Neuronal stem cell (in vitro differentiated cells): Measurements from ENCODE around the gene PODXL2.

Source experiments
- DNase-seq: peaks from one replicate; pipeline ENCODE4 v3.0.0-alpha.2; 2013; ENCODE audit warnings: low spot score
- H2AFZ ChIP-seq: one replicate; pipeline ENCODE4 v1.6.1; 2013; ENCODE audit warnings: mild to moderate bottlenecking, low read length, inconsistent platforms
- H2AK5ac ChIP-seq: 2 replicates; pipeline ENCODE4 v1.6.1; 2013; ENCODE audit warnings: low read depth, mild to moderate bottlenecking, inconsistent platforms, low read length, moderate library complexity, mixed read lengths
- H2BK120ac ChIP-seq: 2 replicates; pipeline ENCODE4 v1.6.1; 2013; ENCODE audit warnings: low read depth, mild to moderate bottlenecking, inconsistent platforms, low read length, moderate library complexity, mixed read lengths
- H2BK12ac ChIP-seq: one replicate; pipeline ENCODE4 v1.6.1; 2013; ENCODE audit warnings: low read length, inconsistent platforms
- H2BK15ac ChIP-seq: 2 replicates; pipeline ENCODE4 v1.6.1; 2013; ENCODE audit warnings: mild to moderate bottlenecking, low read length, inconsistent platforms, mixed read lengths
- H2BK5ac ChIP-seq: one replicate; pipeline ENCODE4 v1.6.1; 2013; ENCODE audit warnings: inconsistent platforms, mild to moderate bottlenecking, low read length, moderate library complexity
- H3K14ac ChIP-seq: one replicate; pipeline ENCODE4 v1.6.1; 2013; ENCODE audit warnings: low read length, inconsistent platforms
- H3K18ac ChIP-seq: 2 replicates; pipeline ENCODE4 v1.6.1; 2013; ENCODE audit warnings: low read length, inconsistent platforms
- H3K23ac ChIP-seq: 2 replicates; pipeline ENCODE4 v1.6.1; 2013; ENCODE audit warnings: low read depth, mild to moderate bottlenecking, mixed read lengths, low read length, inconsistent platforms; ENCODE audit not compliant: poor library complexity
- H3K27ac ChIP-seq: replicated peaks from 3 replicates; pipeline ENCODE4 v1.5.1; 2013; ENCODE audit warnings: low read length, inconsistent platforms
- H3K27me3 ChIP-seq, 3 experiments: 2 replicates each; pipeline ENCODE4 v1.6.1; 2013; ENCODE audit warnings: low read length in 3 of 3, mild to moderate bottlenecking in 2 of 3, inconsistent platforms in 1 of 3, low read depth in 1 of 3, mixed read lengths in 1 of 3, moderate library complexity in 1 of 3; ENCODE audit not compliant: control insufficient read depth in 3 of 3, insufficient read depth in 3 of 3
- H3K36me3 ChIP-seq, 2 donors: replicated peaks in 1 of 2; 2 replicates each; pipeline ENCODE4 v1.6.1; 2013; ENCODE audit warnings: low read length in 2 of 2; ENCODE audit not compliant: control insufficient read depth in 2 of 2, insufficient read depth in 2 of 2
- H3K4ac ChIP-seq: 2 replicates; pipeline ENCODE4 v1.6.1; 2013; ENCODE audit warnings: inconsistent platforms, mild to moderate bottlenecking, low read length, moderate library complexity
- H3K4me1 ChIP-seq, 2 donors: 1 replicate in 1 of 2; 2 replicates in 1 of 2; pipeline ENCODE4 v1.6.1; 2013; ENCODE audit warnings: low read length in 2 of 2, low read depth in 1 of 2; ENCODE audit not compliant: control insufficient read depth in 2 of 2, insufficient read depth in 1 of 2
- H3K4me2 ChIP-seq: one replicate; pipeline ENCODE4 v1.6.1; 2013; ENCODE audit warnings: mild to moderate bottlenecking, low read length, inconsistent platforms; ENCODE audit not compliant: insufficient read depth, poor library complexity, severe bottlenecking
- H3K4me3 ChIP-seq, 2 donors: 2 replicates each; pipeline ENCODE4 v1.5.1; 2013; ENCODE audit warnings: low read length in 2 of 2, mild to moderate bottlenecking in 2 of 2, inconsistent platforms in 1 of 2, moderate library complexity in 1 of 2
- H3K79me1 ChIP-seq: one replicate; pipeline ENCODE4 v1.6.1; 2013; ENCODE audit warnings: low read depth, mild to moderate bottlenecking, inconsistent platforms, low read length, moderate library complexity
- H3K9ac ChIP-seq: one replicate; pipeline ENCODE4 v1.6.1; 2013; ENCODE audit warnings: mild to moderate bottlenecking, low read depth, low read length, inconsistent platforms; ENCODE audit not compliant: poor library complexity
- H3K9me3 ChIP-seq, 2 donors: replicated peaks in 1 of 2; 2 replicates each; pipeline versions ENCODE3 to v1.6.1; 2013; ENCODE audit warnings: low read length in 2 of 2, mild to moderate bottlenecking in 2 of 2, inconsistent platforms in 1 of 2, low read depth in 1 of 2, mixed read lengths in 1 of 2, moderate library complexity in 1 of 2; ENCODE audit not compliant: control insufficient read depth in 2 of 2, insufficient read depth in 1 of 2
- H4K8ac ChIP-seq: one replicate; pipeline ENCODE4 v1.6.1; 2013; ENCODE audit warnings: low read depth, mild to moderate bottlenecking, inconsistent platforms, low read length, moderate library complexity
- H4K91ac ChIP-seq: one replicate; pipeline ENCODE4 v1.6.1; 2013; ENCODE audit warnings: low read length, low read depth, mild to moderate bottlenecking, inconsistent platforms; ENCODE audit not compliant: poor library complexity
- WGBS, 2 donors: extraction: QIAGEN DNeasy Blood & Tissue Kit; methylation state at CpG; one replicate each; pipeline ENCODE4 v1.1.7; 2013; ENCODE audit warnings: missing lambda C conversion rate in 2 of 2, mixed read lengths in 1 of 2; ENCODE audit not compliant: insufficient read length in 2 of 2, insufficient replicate concordance in 1 of 2; ENCODE audit errors: extremely low coverage in 2 of 2; 5-methylcytosine and 5-hydroxymethylcytosine counted together

Gene PODXL2

GRCh38 chr3:127589600-127590281, 39.2 kb upstream of the PODXL2 start:
- Histone ChIP-seq H3K27me3 (no peaks in the 10 kb centered on the region), H4K8ac (no peak overlapping the region), H3K4ac (no peak overlapping the region), H3K79me1 (peaks cover 13% of the 10 kb centered on the region), H3K9me3 (no peaks in the 10 kb centered on the region), H3K9ac (peak overlapping the region; percentile 93), H4K91ac (no peak overlapping the region), H2BK120ac (no peak overlapping the region), H2AFZ (peak overlapping the region; percentile 91), H3K4me2 (peak overlapping the region; percentile 79), H3K4me3 (peak overlapping the region; percentile 89 to 94), H2AK5ac (peak overlapping the region; percentile 25), H2BK15ac (peak overlapping the region; percentile 24), H3K18ac (peak overlapping the region; percentile 88), H3K27ac (no peak overlapping the region), H3K23ac (peak overlapping the region; percentile 58), H3K4me1 (peaks cover 18 to 21% of the 10 kb centered on the region in 2 donors), H2BK12ac (no peak overlapping the region), H3K36me3 (peaks cover 0 to 3% of the 10 kb centered on the region in 2 donors), H2BK5ac (peak overlapping the region; percentile 89), H3K14ac (peak overlapping the region; percentile 65)
- WGBS, 2 donors, result no CpG with 5 or more reads among the region's 56 CpGs
- DNase-seq, result no peak

GRCh38 chr3:127590282-127590592, 38.7 kb upstream of the PODXL2 start:
- H3K36me3 ChIP-seq, result peaks cover 0 to 3% of the 10 kb centered on the region in 2 donors
- H3K9ac ChIP-seq, result peak overlapping the region; percentile 93
- no peaks in the 10 kb centered on the region for H3K9me3 ChIP-seq
- H3K4ac ChIP-seq, result no peak overlapping the region
- no peak overlapping the region for H4K91ac ChIP-seq
- H3K27me3 ChIP-seq, result no peaks in the 10 kb centered on the region
- peak overlapping the region; percentile 89 to 94 for H3K4me3 ChIP-seq
- peak overlapping the region; percentile 91 for H2AFZ ChIP-seq
- H2BK120ac ChIP-seq, result no peak overlapping the region
- H2BK15ac ChIP-seq, result no peak overlapping the region
- H3K23ac ChIP-seq, result peak overlapping the region; percentile 49
- H3K18ac ChIP-seq, result peak overlapping the region; percentile 88
- H2BK5ac ChIP-seq, result peak overlapping the region; percentile 89
- H3K27ac ChIP-seq, result peak overlapping the region; percentile 76
- peak overlapping the region; percentile 79 for H3K4me2 ChIP-seq
- no peak overlapping the region for H2BK12ac ChIP-seq
- H3K14ac ChIP-seq, result peak overlapping the region; percentile 65
- peaks cover 13% of the 10 kb centered on the region for H3K79me1 ChIP-seq
- no peak for DNase-seq
- H3K4me1 ChIP-seq, result peaks cover 16 to 21% of the 10 kb centered on the region in 2 donors
- no peak overlapping the region for H2AK5ac ChIP-seq
- no peak overlapping the region for H4K8ac ChIP-seq
- no CpG with 5 or more reads among the region's 41 CpGs for whole genome bisulfite sequencing, 2 donors

GRCh38 chr3:127590593-127591465, 38.2 kb upstream of the PODXL2 start, which contains the start of gene TPRA1:
Gene TPRA1, minus strand, starts transcription at chr3:127590733. Its CDS starts 10,587 bp downstream, at chr3:127580146.
- peak within 1 kb of the TSS; percentile 25 for H2AK5ac ChIP-seq
- no peaks in the 10 kb centered on the region for H3K27me3 ChIP-seq
- H2AFZ ChIP-seq, result peak within 1 kb of the TSS; percentile 91
- H2BK12ac ChIP-seq, result no peak within 1 kb of the TSS
- H3K18ac ChIP-seq, result peak within 1 kb of the TSS; percentile 88
- no peaks in the 10 kb centered on the region for H3K9me3 ChIP-seq
- H3K27ac ChIP-seq, result peak within 1 kb of the TSS; percentile 95
- H4K8ac ChIP-seq, result no peak within 1 kb of the TSS
- H3K4ac ChIP-seq, result no peak within 1 kb of the TSS
- peak within 1 kb of the TSS; percentile 24 for H2BK15ac ChIP-seq
- H3K4me2 ChIP-seq, result peak within 1 kb of the TSS; percentile 82
- H3K9ac ChIP-seq, result peak within 1 kb of the TSS; percentile 93
- peak within 1 kb of the TSS; percentile 89 for H2BK5ac ChIP-seq
- H3K4me3 ChIP-seq, result peak within 1 kb of the TSS; percentile 89 to 94
- no peak within 1 kb of the TSS for H2BK120ac ChIP-seq
- peaks cover 9% of the 10 kb centered on the region for H3K79me1 ChIP-seq
- peak; percentile 95 for DNase-seq
- H3K14ac ChIP-seq, result peak within 1 kb of the TSS; percentile 76
- H3K4me1 ChIP-seq, result peaks cover 13 to 21% of the 10 kb centered on the region in 2 donors
- H4K91ac ChIP-seq, result no peak within 1 kb of the TSS
- WGBS, 2 donors, result no CpG with 5 or more reads among the region's 72 CpGs
- peaks cover 0 to 3% of the 10 kb centered on the region in 2 donors for H3K36me3 ChIP-seq
- H3K23ac ChIP-seq, result peak within 1 kb of the TSS; percentile 58

- no CpG with 5 or more reads among the region's 5 CpGs for WGBS, 2 donors
- DNase-seq, result no peak
Observed at GRCh38 chr3:127593178-127593577, 35.8 kb upstream of the PODXL2 start.

More at GRCh38 chr3:127593178-127593577, 35.8 kb upstream of the PODXL2 start:
- H3K36me3 ChIP-seq, result no peaks in the 10 kb centered on the region
- no peak overlapping the region for H4K91ac ChIP-seq
- no peak overlapping the region for H3K23ac ChIP-seq
- H3K14ac ChIP-seq, result no peak overlapping the region
- H3K27me3 ChIP-seq, result no peaks in the 10 kb centered on the region
- H3K4ac ChIP-seq, result no peak overlapping the region
- H2BK5ac ChIP-seq, result no peak overlapping the region
- no peak overlapping the region for H3K4me3 ChIP-seq
- no peak overlapping the region for H2BK15ac ChIP-seq
- peaks cover 15 to 19% of the 10 kb centered on the region in 2 donors for H3K4me1 ChIP-seq
- H3K27ac ChIP-seq, result no peak overlapping the region
- no peak overlapping the region for H2AFZ ChIP-seq
- H3K4me2 ChIP-seq, result no peak overlapping the region
- H4K8ac ChIP-seq, result no peak overlapping the region
- no peak overlapping the region for H2AK5ac ChIP-seq
- no peak overlapping the region for H3K18ac ChIP-seq
- H3K9me3 ChIP-seq, result no peaks in the 10 kb centered on the region
- H3K9ac ChIP-seq, result no peak overlapping the region
- peaks cover 9% of the 10 kb centered on the region for H3K79me1 ChIP-seq
- no peak overlapping the region for H2BK120ac ChIP-seq
- no peak overlapping the region for H2BK12ac ChIP-seq
